Thymus (tissue), 11 donors: Measurements from ENCODE around the gene VPS35L. TPM values are rescaled to one million over a fixed set of nuclear protein-coding genes. Genes with fewer than 3 reads are reported as not detected.

ENCODE experiments used
- DNase-seq, 9 donors: peaks; one replicate each; pipeline ENCODE4 v3.0.0-alpha.2; 2013; ENCODE audit warnings: low spot score in 9 of 9, low read depth in 6 of 9, missing footprints in 1 of 9
- H3K27ac ChIP-seq, 2 donors: one replicate each; pipeline ENCODE4 v1.5.1; 2013; ENCODE audit warnings: control low read depth in 1 of 2, low read depth in 1 of 2, low read length in 1 of 2, mild to moderate bottlenecking in 1 of 2, moderate library complexity in 1 of 2
- H3K27me3 ChIP-seq, 2 donors: one replicate each; pipeline ENCODE4 v1.5.1; 2013; ENCODE audit warnings: low read length in 1 of 2; ENCODE audit not compliant: control insufficient read depth in 2 of 2, insufficient read depth in 1 of 2
- H3K36me3 ChIP-seq, 2 donors: one replicate each; pipeline ENCODE4 v1.5.1; 2013; ENCODE audit warnings: low read length in 1 of 2, mild to moderate bottlenecking in 1 of 2, moderate library complexity in 1 of 2; ENCODE audit not compliant: control insufficient read depth in 2 of 2, insufficient read depth in 2 of 2
- H3K4me1 ChIP-seq, 2 donors: one replicate each; pipeline ENCODE4 v1.5.1; 2013; ENCODE audit warnings: low read length in 2 of 2; ENCODE audit not compliant: control insufficient read depth in 2 of 2, insufficient read depth in 2 of 2
- H3K4me3 ChIP-seq, 2 donors: one replicate each; pipeline ENCODE4 v1.5.1; 2013; ENCODE audit warnings: low read length in 2 of 2, control low read depth in 1 of 2, mild to moderate bottlenecking in 1 of 2
- H3K9me3 ChIP-seq, 2 donors: one replicate each; pipeline ENCODE4 v1.5.1; 2013; ENCODE audit warnings: low read length in 1 of 2, mild to moderate bottlenecking in 1 of 2; ENCODE audit not compliant: control insufficient read depth in 2 of 2, insufficient read depth in 1 of 2
- WGBS: extraction: QIAGEN DNeasy Blood & Tissue Kit; methylation state at CpG from one replicate; pipeline ENCODE4 v1.1.7; 2013; 5-methylcytosine and 5-hydroxymethylcytosine counted together
- polyA plus RNA-seq: library from polyadenylated mRNA; stranded (reverse); fragments of 200-250 nt; gene quantifications from one replicate; pipeline ENCODE4 v1.2.3, GENCODE V29; 2013
- total RNA-seq: library from RNA; stranded (reverse); fragments of 120-200 nt; gene quantifications from one replicate; pipeline ENCODE4 v1.2.4, GENCODE V29; 2013
- donor health status: healthy.

Gene VPS35L
- total and polyA plus RNA-seq, 2 donors: 19.5 to 23.7 TPM

- Histone ChIP-seq H3K4me1 (peaks cover 8 to 11% of the 10 kb centered on the region in 2 donors), H3K27me3 (no peaks in the 10 kb centered on the region), H3K27ac (no peak overlapping the region), H3K4me3 (no peak overlapping the region), H3K36me3 (peaks cover 4 to 14% of the 10 kb centered on the region in 2 donors), H3K9me3 (no peaks in the 10 kb centered on the region)
- 92% methylated on average over 2 of the region's 2 CpGs for WGBS
- DNase-seq: no peak
Observed at GRCh38 chr16:19518388-19518787, 37.1 kb upstream of the VPS35L start.

- Histone ChIP-seq H3K27me3 (no peaks in the 10 kb centered on the region), H3K27ac (no peak overlapping the region), H3K4me3 (peak overlapping the region; percentile 85 to 88), H3K36me3 (peaks cover 4% of the 10 kb centered on the region in 2 donors), H3K4me1 (peaks cover 13 to 16% of the 10 kb centered on the region in 2 donors), H3K9me3 (no peaks in the 10 kb centered on the region)
- DNase-seq: peak in 2 of 9 donors; percentile 9 to 19
- WGBS: 6% methylated on average over 8 of the region's 8 CpGs
Observed at GRCh38 chr16:19520861-19521331, 34.6 kb upstream of the VPS35L start.

- peaks cover 13 to 16% of the 10 kb centered on the region in 2 donors for H3K4me1 ChIP-seq
- under 1% methylated on average over 62 of the region's 62 CpGs for WGBS
Observed at GRCh38 chr16:19521471-19522396, 33.8 kb upstream of the VPS35L start, which contains the start of gene GDE1. GDE1 (minus strand) TSS chr16:19522098; CDS start chr16:19521964, 134 bp downstream.

GRCh38 chr16:19522397-19522732 is 33.1 kb upstream of the VPS35L start:
- peak overlapping the region in 1 of 2 donors; percentile 88 for H3K4me3 ChIP-seq
- H3K36me3 ChIP-seq: no peaks in the 10 kb centered on the region
- no peaks in the 10 kb centered on the region for H3K27me3 ChIP-seq
- peak overlapping the region in 1 of 2 donors; percentile 87 for H3K27ac ChIP-seq
- peak in 1 of 9 donors; percentile 8 for DNase-seq
- peaks cover 13 to 16% of the 10 kb centered on the region in 2 donors for H3K4me1 ChIP-seq
- 63% methylated on average over 5 of the region's 5 CpGs for WGBS
- no peaks in the 10 kb centered on the region for H3K9me3 ChIP-seq

More at GRCh38 chr16:19521471-19522396, 33.8 kb upstream of the VPS35L start, which contains the start of gene GDE1:
- Histone ChIP-seq H3K27ac (peak within 1 kb of the TSS; percentile 87), H3K9me3 (no peaks in the 10 kb centered on the region), H3K36me3 (peaks cover 0 to 3% of the 10 kb centered on the region in 2 donors), H3K4me3 (peak within 1 kb of the TSS; percentile 85 to 88), H3K27me3 (no peaks in the 10 kb centered on the region)
- peak; percentile 78 to 96 (median 91) for DNase-seq

GRCh38 chr16:19522760-19523159 is 32.7 kb upstream of the VPS35L start:
- H3K4me3 ChIP-seq: no peak overlapping the region
- H3K4me1 ChIP-seq: peaks cover 13 to 16% of the 10 kb centered on the region in 2 donors
- 98% methylated on average over 2 of the region's 2 CpGs for WGBS
- no peaks in the 10 kb centered on the region for H3K27me3 ChIP-seq
- no peaks in the 10 kb centered on the region for H3K9me3 ChIP-seq
- DNase-seq: no peak
- H3K27ac ChIP-seq: no peak overlapping the region
- no peaks in the 10 kb centered on the region for H3K36me3 ChIP-seq

- Histone ChIP-seq H3K27me3 (no peaks in the 10 kb centered on the region), H3K9me3 (no peaks in the 10 kb centered on the region), H3K4me3 (no peak overlapping the region), H3K36me3 (peaks cover 0 to 2% of the 10 kb centered on the region in 2 donors), H3K27ac (no peak overlapping the region), H3K4me1 (peaks cover 13 to 16% of the 10 kb centered on the region in 2 donors)
- WGBS: 83% methylated on average over 18 of the region's 18 CpGs
- DNase-seq: peak in 1 of 9 donors; percentile 4
Observed at GRCh38 chr16:19523184-19523558, 32.3 kb upstream of the VPS35L start.

GRCh38 chr16:19523559-19524355 is 31.7 kb upstream of the VPS35L start, which contains the start of gene CCP110:
CCP110 (plus strand) TSS chr16:19523942; CDS start chr16:19527882, 3,940 bp downstream.
- peaks cover 0 to 8% of the 10 kb centered on the region in 2 donors for H3K36me3 ChIP-seq
- H3K4me3 ChIP-seq: peak within 1 kb of the TSS; percentile 87 to 97
- H3K27ac ChIP-seq: peak within 1 kb of the TSS; percentile 71 to 76
- DNase-seq: peak; percentile 81 to 97 (median 92)
- H3K4me1 ChIP-seq: peaks cover 13 to 16% of the 10 kb centered on the region in 2 donors
- H3K9me3 ChIP-seq: no peaks in the 10 kb centered on the region
- 2% methylated on average over 51 of the region's 51 CpGs for WGBS
- no peaks in the 10 kb centered on the region for H3K27me3 ChIP-seq

GRCh38 chr16:19524356-19524615 is 31.2 kb upstream of the VPS35L start:
- Histone ChIP-seq H3K9me3 (no peaks in the 10 kb centered on the region), H3K27ac (peak overlapping the region; percentile 71 to 76), H3K4me3 (peak overlapping the region; percentile 87 to 97), H3K36me3 (peaks cover 0 to 11% of the 10 kb centered on the region in 2 donors), H3K4me1 (peaks cover 13 to 16% of the 10 kb centered on the region in 2 donors), H3K27me3 (no peaks in the 10 kb centered on the region)
- WGBS: under 1% methylated on average over 11 of the region's 11 CpGs
- peak in 1 of 9 donors; percentile 17 for DNase-seq
